Spleen (tissue), 11 donors: ENCODE measurements around the gene SASH3. TPM values are rescaled to one million over a fixed set of nuclear protein-coding genes. Genes with fewer than 3 reads are reported as not detected.

Source experiments
- DNase-seq: peaks from one replicate; pipeline ENCODE4 v3.0.0-alpha.2; 2020
- H3K27ac ChIP-seq, 8 donors: fragments of 200-600 bp; sonication (generic) in 7 of 8; 1 replicate in 4 of 8; 2 replicates in 4 of 8; pipeline versions ENCODE4 v1.5.0 to v1.8.0; 2016 to 2021; ENCODE audit warnings: inconsistent platforms in 4 of 8, mild to moderate bottlenecking in 4 of 8, moderate library complexity in 1 of 8
- H3K27me3 ChIP-seq, 7 donors: fragments of 200-600 bp; sonication (generic) in 6 of 7; replicated peaks in 1 of 7; 1 replicate in 4 of 7; 2 replicates in 3 of 7; pipeline versions ENCODE4 v1.5.0 to v1.8.0; 2016 to 2021; ENCODE audit warnings: inconsistent platforms in 3 of 7, mild to moderate bottlenecking in 1 of 7
- H3K36me3 ChIP-seq, 6 donors: fragments of 200-600 bp; sonication (generic) in 5 of 6; 1 replicate in 4 of 6; 2 replicates in 2 of 6; pipeline versions ENCODE4 v1.5.0 to v1.8.0; 2016 to 2021; ENCODE audit warnings: inconsistent platforms in 2 of 6
- H3K4me1 ChIP-seq, 6 donors: fragments of 200-600 bp; sonication (generic) in 5 of 6; 1 replicate in 3 of 6; 2 replicates in 3 of 6; pipeline versions ENCODE4 v1.5.0 to v1.8.0; 2016 to 2021; ENCODE audit warnings: inconsistent platforms in 3 of 6
- H3K4me3 ChIP-seq, 8 donors: fragments of 200-600 bp; sonication (generic) in 7 of 8; 1 replicate in 4 of 8; 2 replicates in 4 of 8; pipeline versions ENCODE4 v1.5.0 to v1.8.0; 2016 to 2021; ENCODE audit warnings: inconsistent platforms in 4 of 8, mild to moderate bottlenecking in 4 of 8, moderate library complexity in 2 of 8
- H3K9me3 ChIP-seq, 8 donors: fragments of 200-600 bp; sonication (generic) in 7 of 8; 1 replicate in 4 of 8; 2 replicates in 4 of 8; pipeline versions ENCODE4 v1.5.0 to v1.8.0; 2016 to 2021; ENCODE audit warnings: inconsistent platforms in 4 of 8
- CTCF ChIP-seq, 11 experiments: fragments of 200-600 bp in 7 of 11; fragments of 450-650 bp in 4 of 11; sonication (generic) in 4 of 11; IDR thresholded peaks in 8 of 11; conservative IDR thresholded peaks in 3 of 11; 1 replicate in 7 of 11; 2 replicates in 4 of 11; pipeline versions ENCODE4 v1.4.0 to v1.8.0; 2016 to 2021; ENCODE audit warnings: antibody characterized with exemption in 11 of 11, inconsistent platforms in 4 of 11, mild to moderate bottlenecking in 1 of 11
- POLR2A ChIP-seq, 3 donors: fragments of 450-650 bp; IDR thresholded peaks; one replicate each; pipeline ENCODE4 v1.5.1; 2017; ENCODE audit warnings: antibody characterized with exemption in 3 of 3, mild to moderate bottlenecking in 1 of 3
- POLR2AphosphoS5 ChIP-seq, 3 donors: sonication (generic); formaldehyde crosslinking; IDR thresholded peaks; one replicate each; pipeline ENCODE4 v1.5.1; 2017; ENCODE audit warnings: antibody characterized with exemption in 3 of 3
- WGBS, 5 donors: extraction: QIAGEN DNeasy Blood & Tissue Kit in 3 of 5; methylation state at CpG; one replicate each; pipeline versions ENCODE4 v1.1.5 to v1.1.7; 2013 to 2018; 5-methylcytosine and 5-hydroxymethylcytosine counted together
- intact Hi-C: fragments of 100-400 bp; cut with DNase I; formaldehyde crosslinking; loops from one replicate; pipeline ENCODE4 v1.15.0; 2023; ENCODE audit warnings: low total_unique reads
- polyA plus RNA-seq, 3 donors: library from polyadenylated mRNA; stranded (reverse); fragments of 200-250 nt; gene quantifications; one replicate each; pipeline ENCODE4 v1.2.1, GENCODE V29; 2013
- total RNA-seq, 7 donors: library from RNA; depleted of rRNA in 3 of 7; stranded (reverse); fragments of >200 nt in 3 of 7; fragmentation: NEBNext Ultra II Directional in 4 of 7; extraction: Animal tissue kit (Norgen Biotek cat#: 25700) in 4 of 7; gene quantifications; one replicate each; pipeline versions ENCODE4 v1.1.0 to v1.2.1, GENCODE V29; 2016 to 2021
- donor health status: healthy with polysubstance abuse.
- donor health status: DM: no; HTN: no; CAD: no; lungs with moderate emphysema.
- donor health status: DM: no; HTN: no; CAD: no.
- donor health status: Bipolar disorder and iron deficiency.
- donor health status: healthy.
- donor health status: DM: no; HTN: no; CAD: no.
- donor health status: DM: yes; HTN: yes; CAD: no.

Gene SASH3
- total and polyA plus RNA-seq, 10 donors, result 111 to 204 (median 140) TPM

- intact Hi-C loops, result no loop called here
- H3K36me3 ChIP-seq, result peaks cover 0 to 40% (median 0%) of the 10 kb centered on the region in 6 donors
- H3K27me3 ChIP-seq, result no peaks in the 10 kb centered on the region
- peak; percentile 86 for DNase-seq
- peak overlapping the region; percentile 64 to 97 (median 93) for H3K27ac ChIP-seq
- WGBS, 5 donors, result 21 to 55% (median 31%) methylated on average over 4 to 6 of the region's 6 CpGs
- peak overlapping the region; percentile 51 to 80 (median 55) for H3K4me3 ChIP-seq
- peaks cover 22 to 81% (median 69%) of the 10 kb centered on the region in 6 donors for H3K4me1 ChIP-seq
- TF ChIP-seq POLR2A (IDR thresholded peaks at IDR 0.05) (no peak), CTCF (IDR thresholded peaks at IDR 0.05 in 8 of 11, conservative IDR thresholded peaks at IDR 0.05 in 3 of 11) (no peak), POLR2AphosphoS5 (IDR thresholded peaks at IDR 0.05) (no peak)
- H3K9me3 ChIP-seq, result no peaks in the 10 kb centered on the region
These were observed 824 bp downstream of the SASH3 start for GRCh38 chrX:129780441-129781105.

GRCh38 chrX:129781134-129781672 is 1.5 kb downstream of the SASH3 start:
- Histone ChIP-seq H3K9me3 (no peaks in the 10 kb centered on the region), H3K4me1 (peaks cover 24 to 81% (median 70%) of the 10 kb centered on the region in 6 donors), H3K27ac (peak overlapping the region; percentile 64 to 97 (median 93)), H3K27me3 (no peaks in the 10 kb centered on the region), H3K4me3 (peak overlapping the region; percentile 51 to 80 (median 55)), H3K36me3 (peaks cover 0 to 41% (median 0%) of the 10 kb centered on the region in 6 donors)
- TF ChIP-seq CTCF (IDR thresholded peaks at IDR 0.05 in 8 of 11, conservative IDR thresholded peaks at IDR 0.05 in 3 of 11), result peak in 1 of 11 experiments; percentile 8
- peak in 1 of 3 donors; percentile 60 for TF ChIP-seq POLR2A (IDR thresholded peaks at IDR 0.05)
- TF ChIP-seq POLR2AphosphoS5 (IDR thresholded peaks at IDR 0.05), result peak; percentile 69 to 88 (median 87)
- 23 to 57% (median 27%) methylated on average over 4 to 8 of the region's 8 CpGs; no CpG with 5 or more reads in 1 of the 5 donors for WGBS, 5 donors
- intact Hi-C loops, result no loop called here
- DNase-seq, result peak; percentile 95

- Histone ChIP-seq H3K36me3 (peaks cover 0 to 41% (median 0%) of the 10 kb centered on the region in 6 donors), H3K27ac (peak overlapping the region; percentile 6 to 97 (median 78)), H3K9me3 (no peaks in the 10 kb centered on the region), H3K4me3 (peak overlapping the region; percentile 21 to 80 (median 54)), H3K4me1 (peaks cover 19 to 81% (median 69%) of the 10 kb centered on the region in 6 donors), H3K27me3 (no peaks in the 10 kb centered on the region)
- 34 to 54% (median 49%) methylated on average over 5 to 10 of the region's 10 CpGs for WGBS, 5 donors
- peak; percentile 82 for DNase-seq
- intact Hi-C loops, result no loop called here
- TF ChIP-seq CTCF (IDR thresholded peaks at IDR 0.05 in 8 of 11, conservative IDR thresholded peaks at IDR 0.05 in 3 of 11) (no peak), POLR2AphosphoS5 (IDR thresholded peaks at IDR 0.05) (no peak), POLR2A (IDR thresholded peaks at IDR 0.05) (no peak)
These were observed 2.1 kb downstream of the SASH3 start for GRCh38 chrX:129781680-129782495.
